GM19025 (cell line): ENCODE data around the gene UBE2E3.

Source experiments
- ATAC-seq: cut with Tn5 transposase; IDR thresholded peaks from one replicate; pipeline ENCODE4 v1.9.1; 2021; ENCODE audit warnings: mild to moderate bottlenecking, low read depth, moderate library complexity; ENCODE audit not compliant: unreplicated experiment

The UBE2E3 gene

GRCh38 chr2:180980106-180980942 is at the start of gene UBE2E3:
TSS of gene UBE2E3 (plus strand) at chr2:180980605. CDS start at chr2:180982043, 1,438 bp downstream.
- ATAC-seq, result peak; percentile 72

GRCh38 chr2:180931841-180932240 is 48.6 kb upstream of the UBE2E3 start:
- ATAC-seq, result no peak

- ATAC-seq, result no peak
Observed at GRCh38 chr2:180933332-180933731, 47.1 kb upstream of the UBE2E3 start.

GRCh38 chr2:180934911-180935310 is 45.5 kb upstream of the UBE2E3 start:
- ATAC-seq, result no peak

- ATAC-seq, result peak; percentile 70
Observed at GRCh38 chr2:180937480-180937879, 42.9 kb upstream of the UBE2E3 start.

GRCh38 chr2:180938451-180938850 is 42.0 kb upstream of the UBE2E3 start:
- peak; percentile 43 for ATAC-seq

GRCh38 chr2:180943275-180943674 is 37.1 kb upstream of the UBE2E3 start:
- no peak for ATAC-seq

GRCh38 chr2:180944372-180944771 is 36.0 kb upstream of the UBE2E3 start:
- no peak for ATAC-seq

- ATAC-seq, result no peak
Observed at GRCh38 chr2:180947208-180947689, 33.2 kb upstream of the UBE2E3 start.

- ATAC-seq, result no peak
Observed at GRCh38 chr2:180949896-180950295, 30.5 kb upstream of the UBE2E3 start.

- peak; percentile 50 for ATAC-seq
Observed at GRCh38 chr2:180952082-180952481, 28.3 kb upstream of the UBE2E3 start.

- ATAC-seq, result no peak
Observed at GRCh38 chr2:180952731-180953336, 27.6 kb upstream of the UBE2E3 start.

- no peak for ATAC-seq
Observed at GRCh38 chr2:180953550-180953949, 26.9 kb upstream of the UBE2E3 start.

- ATAC-seq, result no peak
Observed at GRCh38 chr2:180955101-180955500, 25.3 kb upstream of the UBE2E3 start.

- ATAC-seq, result no peak
Observed at GRCh38 chr2:180959787-180960186, 20.6 kb upstream of the UBE2E3 start.

GRCh38 chr2:180960982-180961381 is 19.4 kb upstream of the UBE2E3 start:
- ATAC-seq, result no peak

GRCh38 chr2:180962727-180963314 is 17.6 kb upstream of the UBE2E3 start:
- ATAC-seq, result no peak

GRCh38 chr2:180966378-180966777 is 14.0 kb upstream of the UBE2E3 start:
- no peak for ATAC-seq

- ATAC-seq, result no peak
Observed at GRCh38 chr2:180969124-180969523, 11.3 kb upstream of the UBE2E3 start.

- no peak for ATAC-seq
Observed at GRCh38 chr2:180970016-180970415, 10.4 kb upstream of the UBE2E3 start.

- ATAC-seq, result no peak
Observed at GRCh38 chr2:180971811-180972210, 8.6 kb upstream of the UBE2E3 start.
